Cardiac septum (tissue), 1 donor: ENCODE data around the gene PLEKHG3. TPM values are rescaled to one million over a fixed set of nuclear protein-coding genes. Genes with fewer than 3 reads are reported as not detected.

Experiments
- DNase-seq: peaks from one replicate; pipeline ENCODE4 v3.0.0-alpha.2; 2020; ENCODE audit warnings: low spot score
- intact Hi-C: fragments of 100-400 bp; cut with DNase I; formaldehyde crosslinking; loops from one replicate; pipeline ENCODE4 v1.14.0; 2022
- microRNA-seq: library from miRNA; unstranded; fragments of <30 nt; microRNA quantifications from one replicate; pipeline ENCODE4 v1.2.0, GENCODE V29; 2020
- total RNA-seq: library from RNA; stranded (reverse); fragmentation: NEBNext Ultra II Directional; extraction: Animal tissue kit (Norgen Biotek cat#: 25700); gene quantifications from one replicate; pipeline ENCODE4 v1.2.1, GENCODE V29; 2021
- donor health status: DM: no; HTN: no; CAD: no.

The PLEKHG3 gene
- total RNA-seq, 1 donor from 2014 or later: 22.5 TPM

GRCh38 chr14:64792871-64793560, 88.8 kb downstream of the PLEKHG3 start:
- DNase-seq: no peak
- intact Hi-C loops: no loop called here

- intact Hi-C loops: no loop called here
- no peak for DNase-seq
Observed at GRCh38 chr14:64795211-64795610, 91.0 kb downstream of the PLEKHG3 start.

- DNase-seq: no peak
- intact Hi-C loops: no loop called here
Observed at GRCh38 chr14:64795921-64796320, 91.7 kb downstream of the PLEKHG3 start.

- intact Hi-C loops: no loop called here
- DNase-seq: no peak
Observed at GRCh38 chr14:64796369-64796768, 92.1 kb downstream of the PLEKHG3 start.

- no peak for DNase-seq
- intact Hi-C loops: no loop called here
Observed at GRCh38 chr14:64799555-64799954, 95.3 kb downstream of the PLEKHG3 start.

Small RNA genes lying within 50 kb of the gene (microRNA-seq; reads per million reads assigned to microRNA genes)
- gene MIR7855: not detected

Other genes with a start within 250 kb of the PLEKHG3 start
- 0.51 TPM for gene AKAP5, start 238.9 kb upstream of the PLEKHG3 start, total RNA-seq
- 21.4 TPM for gene ZBTB25, start 200.6 kb upstream of the PLEKHG3 start, total RNA-seq
- 25.4 TPM for gene ZBTB1, start 199.7 kb upstream of the PLEKHG3 start, total RNA-seq
- 74.9 TPM for gene HSPA2, start 163.7 kb upstream of the PLEKHG3 start, total RNA-seq
- 0.94 TPM for gene PPP1R36, start 154.5 kb upstream of the PLEKHG3 start, total RNA-seq
- gene SPTB, start 175.5 kb downstream of the PLEKHG3 start, total RNA-seq: 113 TPM
- 82.6 TPM for gene CHURC1, start 210.0 kb downstream of the PLEKHG3 start, total RNA-seq
- gene GPX2, start 238.3 kb downstream of the PLEKHG3 start, total RNA-seq: not detected